HG02938 (cell line): ENCODE data around the gene ASTN2.
"Not testable (repeated sequence)": the region's sequence is repeated elsewhere in the genome, so short reads cannot be mapped to it uniquely, and the experiment has no call there.

ENCODE experiments used
- ATAC-seq: cut with Tn5 transposase; IDR thresholded peaks from one replicate; pipeline ENCODE4 v1.9.1; 2021; ENCODE audit warnings: mild to moderate bottlenecking, moderate library complexity; ENCODE audit not compliant: unreplicated experiment

The ASTN2 gene

GRCh38 chr9:116935149-116935897 is 479.5 kb downstream of the ASTN2 start:
- no peak for ATAC-seq

GRCh38 chr9:116934131-116934530 is 480.7 kb downstream of the ASTN2 start:
- no peak for ATAC-seq

GRCh38 chr9:116933251-116933650 is 481.6 kb downstream of the ASTN2 start:
- ATAC-seq = no peak

GRCh38 chr9:116929621-116930020 is 485.2 kb downstream of the ASTN2 start:
- ATAC-seq = no peak

- ATAC-seq = no peak
These were observed 486.0 kb downstream of the ASTN2 start for GRCh38 chr9:116928884-116929283.

GRCh38 chr9:116928289-116928688 is 486.6 kb downstream of the ASTN2 start:
- ATAC-seq = no peak

- ATAC-seq = no peak
These were observed 487.1 kb downstream of the ASTN2 start for GRCh38 chr9:116927726-116928125.

- no peak for ATAC-seq
These were observed 489.7 kb downstream of the ASTN2 start for GRCh38 chr9:116925121-116925520.

GRCh38 chr9:116924462-116925110 is 490.3 kb downstream of the ASTN2 start:
- ATAC-seq = no peak

GRCh38 chr9:116917895-116918508 is 496.9 kb downstream of the ASTN2 start:
- ATAC-seq = not testable (repeated sequence)

GRCh38 chr9:116913536-116913935 is 501.3 kb downstream of the ASTN2 start:
- ATAC-seq = no peak

- ATAC-seq = no peak
These were observed 504.7 kb downstream of the ASTN2 start for GRCh38 chr9:116910201-116910600.

GRCh38 chr9:116907989-116908388 is 506.9 kb downstream of the ASTN2 start:
- ATAC-seq = no peak

GRCh38 chr9:116905171-116905588 is 509.7 kb downstream of the ASTN2 start:
- ATAC-seq = no peak

GRCh38 chr9:116904165-116904564 is 510.7 kb downstream of the ASTN2 start:
- ATAC-seq = no peak

- ATAC-seq = no peak
These were observed 513.6 kb downstream of the ASTN2 start for GRCh38 chr9:116901260-116901659.

- ATAC-seq = no peak
These were observed 514.3 kb downstream of the ASTN2 start for GRCh38 chr9:116900543-116900942.

- ATAC-seq = no peak
These were observed 514.9 kb downstream of the ASTN2 start for GRCh38 chr9:116900007-116900367.

- ATAC-seq = no peak
These were observed 515.4 kb downstream of the ASTN2 start for GRCh38 chr9:116899337-116900006.

GRCh38 chr9:116898131-116898530 is 516.7 kb downstream of the ASTN2 start:
- not testable (repeated sequence) for ATAC-seq

GRCh38 chr9:116897201-116897600 is 517.7 kb downstream of the ASTN2 start:
- ATAC-seq = no peak

- ATAC-seq = no peak
These were observed 518.9 kb downstream of the ASTN2 start for GRCh38 chr9:116895961-116896360.
